Hypothalamus (tissue), 51 donors: ENCODE data around the gene GEMIN5.
"Not testable (repeated sequence)": the region's sequence is repeated elsewhere in the genome, so short reads cannot be mapped to it uniquely, and the experiment has no call there.

ENCODE experiments used
- DNase-seq, 51 donors: peaks; one replicate each; lab custom pipeline; 2025; lab: John Stamatoyannopoulos, UW

GEMIN5 gene

DNA sequence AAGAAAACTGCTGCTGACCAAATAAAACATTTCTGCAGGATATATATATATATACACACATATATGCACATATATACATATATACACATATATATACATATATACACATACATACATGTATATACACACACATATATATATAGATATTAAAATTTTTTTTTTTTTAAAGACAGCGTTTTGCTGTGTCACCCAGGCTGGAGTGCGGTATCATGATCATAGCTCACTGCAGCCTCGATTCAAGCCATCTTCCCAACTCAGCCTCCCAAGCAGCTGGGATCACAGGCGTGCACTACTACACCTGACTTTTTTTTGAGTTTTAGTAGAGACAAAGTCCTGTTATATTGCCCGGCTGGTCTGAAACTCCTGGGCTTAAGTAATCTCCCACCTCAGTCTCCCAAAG is 5.5 kb upstream of the GEMIN5 start:
- DNase-seq, result no peak

DNA sequence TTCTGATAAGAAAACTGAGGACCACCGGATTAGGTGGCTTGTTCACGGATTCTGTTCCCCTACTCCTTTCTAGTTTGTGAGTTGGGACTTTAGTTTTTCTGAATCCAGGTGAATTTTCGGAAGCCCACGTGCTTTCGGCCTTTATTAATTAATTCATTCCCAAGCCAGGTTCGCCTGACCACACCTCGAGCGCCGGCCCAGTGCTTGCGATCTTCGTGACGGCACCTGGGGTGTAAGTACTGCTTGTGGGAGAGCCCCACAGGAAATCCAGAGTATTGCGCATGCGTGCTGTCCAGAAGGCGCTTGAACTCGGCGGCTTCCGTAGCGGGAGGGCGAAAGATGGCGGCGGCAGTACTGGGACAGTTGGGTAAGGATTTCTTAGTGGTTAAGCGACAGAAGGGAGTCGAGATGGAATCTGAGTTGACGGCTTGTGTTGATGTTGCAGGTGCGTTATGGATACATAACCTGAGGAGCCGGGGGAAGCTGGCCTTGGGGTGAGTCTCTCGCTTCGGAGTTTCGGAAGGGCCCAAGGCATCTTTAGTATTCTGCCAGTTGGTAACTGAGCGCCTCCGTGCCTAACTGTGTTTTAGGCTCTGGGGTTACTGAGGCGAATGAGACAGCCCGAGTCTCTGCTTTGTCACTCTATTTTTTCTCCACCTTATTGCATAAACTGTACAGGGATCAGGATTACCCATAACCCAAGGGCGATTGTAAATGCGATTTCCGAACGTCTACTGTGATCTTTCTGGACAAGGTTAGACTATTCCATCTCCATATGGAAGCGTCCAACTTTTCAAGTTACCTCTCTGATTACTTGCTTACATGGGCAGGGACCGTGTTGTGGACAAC is 3.0 kb upstream of the GEMIN5 start, which contains the start of gene MRPL22:
MRPL22 (plus strand) TSS at position 302 of the 849 bp plus-strand sequence; CDS start at position 340, 38 bp downstream.
- peak; percentile 53 to 95 (median 81) for DNase-seq

GRCh38 chr5:154940375-154940771 is 2.4 kb upstream of the GEMIN5 start:
- DNase-seq, result peak in 1 of 51 donors; percentile 25

GRCh38 chr5:154939387-154939786 is 1.4 kb upstream of the GEMIN5 start:
- not testable (repeated sequence) for DNase-seq

- DNase-seq, result no peak
Observed at GRCh38 chr5:154937186-154937717, 759 bp downstream of the GEMIN5 start.

DNA sequence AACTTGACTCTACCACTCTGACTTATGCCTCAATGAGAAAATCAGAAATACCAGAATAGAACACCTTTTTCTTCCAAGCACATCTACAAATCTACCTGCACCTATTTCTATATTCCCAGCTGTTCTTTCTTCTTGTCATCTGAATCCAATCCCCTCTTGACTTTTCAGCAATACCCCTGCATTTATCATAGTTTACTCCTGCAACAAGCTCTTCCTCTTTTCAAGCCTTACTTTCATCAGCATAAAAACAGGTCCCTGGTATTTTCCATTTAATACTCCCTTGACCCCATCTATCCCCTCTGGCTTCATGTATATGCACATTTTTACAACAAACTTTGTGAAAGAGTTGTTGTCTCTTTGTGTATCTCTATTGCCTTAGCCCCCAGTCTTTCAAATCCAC is 3.1 kb downstream of the GEMIN5 start:
- no peak for DNase-seq

GRCh38 chr5:154933537-154933936 is 4.5 kb downstream of the GEMIN5 start:
- DNase-seq, result no peak

DNA sequence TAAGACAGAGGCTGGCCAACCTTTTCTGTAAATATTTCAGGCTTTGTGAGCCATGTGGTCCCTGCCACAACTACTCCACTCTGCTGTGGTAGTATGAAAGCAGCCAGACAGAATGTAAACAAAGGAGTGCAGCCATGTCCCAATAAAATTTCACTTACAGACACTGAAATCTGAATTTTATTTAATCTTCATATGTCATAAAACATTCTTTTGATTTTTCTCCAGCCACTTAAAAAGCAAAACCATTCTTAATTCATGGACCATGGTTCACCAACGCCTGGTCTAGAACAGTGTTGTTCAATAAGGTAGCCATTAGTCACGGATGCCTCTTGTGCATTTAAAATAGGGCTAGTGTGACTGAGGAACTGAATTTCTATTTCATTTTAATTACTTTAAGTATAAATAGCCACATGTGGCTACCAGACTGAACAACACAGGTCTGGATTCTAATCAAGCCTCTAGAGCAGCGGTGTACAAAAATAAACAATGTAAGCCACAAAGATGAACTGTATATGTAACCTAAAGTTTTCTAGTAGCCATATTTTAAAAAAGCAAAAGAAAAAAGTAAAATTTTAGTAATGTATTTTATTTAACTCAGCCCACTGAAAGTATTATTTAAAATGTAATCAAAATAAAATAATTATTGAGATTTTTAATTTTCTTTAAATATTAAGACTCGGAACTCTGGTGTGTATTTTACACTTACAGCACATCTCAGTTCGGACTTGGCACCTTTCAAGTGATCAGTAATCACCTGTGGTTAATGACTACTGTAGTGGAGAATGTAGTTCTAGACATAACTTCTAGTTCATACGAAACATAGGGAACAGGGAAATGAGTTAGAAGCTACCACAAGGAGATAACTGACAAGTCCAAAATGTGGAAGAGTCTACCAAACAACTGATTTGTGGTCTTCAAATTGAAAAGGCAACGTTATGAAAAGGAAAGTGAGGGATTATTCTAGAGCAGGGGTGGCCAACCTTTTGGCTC is 14.3 kb downstream of the GEMIN5 start:
- no peak for DNase-seq

DNA sequence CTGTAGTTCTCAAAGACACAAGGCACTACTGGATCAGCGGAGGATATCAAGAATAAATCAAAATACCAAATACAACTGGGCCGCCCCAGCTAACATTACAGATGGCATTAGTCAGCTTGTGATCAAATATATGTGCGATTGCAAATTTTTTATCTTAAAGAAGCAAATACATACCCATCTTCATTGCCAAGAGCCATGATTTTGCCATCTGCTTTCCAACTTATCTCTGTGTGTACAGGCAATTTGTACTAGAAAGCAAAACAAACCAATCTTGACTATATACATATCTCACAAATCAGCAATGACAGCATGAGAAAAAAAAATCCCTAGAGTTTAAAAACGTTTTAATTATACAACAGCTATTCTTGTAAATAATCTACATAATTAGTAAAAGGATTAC is 20.3 kb downstream of the GEMIN5 start:
- no peak for DNase-seq

- DNase-seq, result no peak
Observed at GRCh38 chr5:154916874-154917273, 21.1 kb downstream of the GEMIN5 start.

GRCh38 chr5:154905601-154906000 is 32.4 kb downstream of the GEMIN5 start:
- not testable (repeated sequence) for DNase-seq

- no peak for DNase-seq
Observed at GRCh38 chr5:154901913-154902312, 36.1 kb downstream of the GEMIN5 start.

- no peak for DNase-seq
Observed at GRCh38 chr5:154901276-154901675, 36.7 kb downstream of the GEMIN5 start.

DNA sequence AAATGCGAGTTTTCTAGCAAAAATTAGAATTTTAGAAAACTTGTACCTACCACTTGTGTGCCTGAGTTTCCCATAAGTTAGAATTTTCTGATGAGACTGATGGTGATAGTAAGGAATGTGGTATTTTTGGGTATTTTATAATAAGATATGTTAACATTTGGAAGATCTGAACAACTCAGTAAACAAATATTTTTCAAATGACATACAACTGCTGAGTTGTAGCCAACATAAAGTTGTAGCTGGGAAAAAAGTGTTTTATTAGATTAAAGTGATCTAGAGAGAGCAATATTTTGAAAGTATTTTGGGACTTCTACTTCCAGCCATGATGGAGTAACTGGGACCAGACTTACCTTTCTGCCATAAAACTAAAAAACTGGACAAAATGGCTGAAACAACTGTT is 37.9 kb downstream of the GEMIN5 start:
- DNase-seq, result no peak

DNA sequence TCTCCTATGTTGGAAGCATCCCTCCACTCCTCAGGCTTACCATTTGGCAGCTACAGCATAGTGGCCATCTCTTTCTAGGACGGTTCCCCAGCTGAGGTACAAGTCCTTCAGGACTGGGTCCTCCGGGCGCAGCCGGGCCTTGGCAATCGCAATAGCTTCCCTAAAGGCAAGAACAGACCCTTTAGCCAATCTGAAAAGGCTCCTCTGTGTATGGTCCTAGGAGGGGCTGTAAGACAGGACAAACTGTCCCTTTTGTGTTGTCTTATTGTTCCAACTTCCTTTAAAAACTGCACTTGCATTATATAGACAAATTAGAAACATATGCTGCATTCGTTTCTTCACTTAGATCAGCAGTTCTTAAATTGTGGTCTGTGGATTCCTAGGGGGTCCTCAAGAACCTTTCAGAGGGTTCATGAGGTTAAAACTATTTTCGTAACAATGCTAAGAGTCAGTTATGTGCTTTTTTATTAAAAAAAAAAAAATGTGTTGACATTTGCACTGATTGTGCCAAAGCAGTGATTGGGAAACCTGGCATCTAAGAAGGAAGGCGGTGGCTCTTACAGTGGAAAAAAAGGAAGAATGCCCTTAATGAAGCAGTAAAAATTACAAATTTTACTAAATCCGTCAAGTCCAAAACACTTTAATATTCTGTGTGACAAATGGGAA is 38.7 kb downstream of the GEMIN5 start:
- DNase-seq, result no peak

DNA sequence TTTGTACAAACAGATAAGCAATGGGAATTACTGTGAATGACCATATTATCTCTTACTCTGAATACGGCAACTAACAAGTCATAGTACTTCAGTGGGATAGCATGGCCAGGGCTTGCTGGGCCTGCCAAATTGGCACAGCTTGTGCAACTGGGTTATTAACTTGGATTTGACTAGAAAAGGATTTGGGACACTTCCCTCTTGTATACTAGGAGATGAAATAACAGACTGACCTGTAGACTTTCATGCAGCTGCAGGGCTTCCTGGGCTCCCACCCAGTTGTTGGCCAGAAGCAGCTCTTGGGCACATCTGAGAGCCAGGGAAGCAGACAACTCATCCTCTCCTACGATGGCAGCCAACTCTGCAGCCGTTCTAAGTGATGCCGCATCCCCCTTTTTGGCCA is 39.8 kb downstream of the GEMIN5 start:
- DNase-seq, result peak in 5 of 51 donors; percentile 1 to 42 (median 6)

GRCh38 chr5:154896562-154897165 is 41.3 kb downstream of the GEMIN5 start:
- DNase-seq, result no peak

DNA sequence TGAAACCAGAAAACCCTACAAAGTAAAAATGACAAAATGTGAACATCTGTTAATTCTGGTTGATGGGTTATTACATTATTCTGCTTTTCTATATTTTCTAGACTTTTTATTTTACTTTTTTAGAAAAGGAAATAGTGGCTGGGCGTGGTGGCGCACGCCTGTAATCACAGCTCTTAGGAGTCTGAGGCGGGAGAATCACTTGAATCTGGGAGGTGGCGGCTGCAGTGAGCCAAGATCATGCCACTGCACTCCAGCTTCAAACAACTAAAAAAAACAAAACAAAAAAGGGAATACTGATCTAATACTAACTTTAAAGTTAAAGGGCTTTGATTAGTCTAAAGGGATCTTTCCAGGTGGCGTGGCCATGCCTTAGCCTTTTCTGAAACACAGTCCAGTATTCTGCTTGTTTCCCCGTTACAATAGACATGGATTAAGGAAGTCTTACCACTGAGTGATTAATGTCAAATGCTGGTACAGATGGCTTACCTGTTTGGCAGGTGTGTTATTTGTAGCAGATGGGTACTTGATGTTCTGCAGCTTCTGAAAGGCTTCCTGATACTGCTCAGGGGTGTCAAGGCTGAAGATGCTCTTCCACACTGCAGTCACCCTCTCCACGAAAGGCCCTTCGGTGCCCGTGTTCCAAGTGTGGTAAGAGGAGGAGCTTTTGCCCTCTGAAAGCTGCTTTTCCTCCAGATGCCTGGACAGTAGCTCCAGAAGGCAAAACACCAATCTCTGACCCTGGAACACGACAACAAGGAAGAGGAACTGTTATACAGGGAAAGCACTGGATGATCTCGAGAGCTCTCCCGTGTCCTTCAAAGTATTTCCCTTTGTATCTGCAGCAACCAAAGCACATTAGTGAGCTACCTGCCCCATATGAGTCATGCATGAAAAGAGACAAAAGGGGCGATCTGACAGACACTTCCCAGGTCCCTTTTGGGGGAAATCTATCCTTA is 42.1 kb downstream of the GEMIN5 start:
- no peak for DNase-seq

DNA sequence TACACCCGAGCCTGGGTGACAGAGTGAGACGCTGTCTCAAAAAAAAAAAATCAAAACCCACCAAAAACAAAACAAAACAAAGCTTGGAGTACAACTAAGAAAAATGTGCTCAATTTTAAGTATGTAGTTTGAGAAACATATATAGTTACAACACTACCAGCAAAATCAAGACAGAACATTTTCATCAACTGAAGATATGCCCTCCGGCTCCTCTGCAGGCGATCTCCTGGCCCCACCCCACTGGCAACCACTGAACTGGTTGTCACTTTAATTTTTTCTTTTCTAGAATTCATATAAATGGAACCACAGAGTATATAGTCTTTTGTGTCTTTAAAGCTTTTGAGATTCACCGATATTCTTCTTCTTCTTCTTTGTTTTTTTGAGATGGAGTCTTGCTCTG is 44.6 kb downstream of the GEMIN5 start:
- no peak for DNase-seq
